Raji (cell line): ENCODE data around the gene SPATA13.

ENCODE experiments used
- POLR2A ChIP-seq: IDR thresholded peaks from 2 replicates; pipeline ENCODE4 v1.6.1; 2011; ENCODE audit warnings: low read depth, low read length, control low read depth; ENCODE audit not compliant: insufficient read depth

SPATA13 gene

DNA sequence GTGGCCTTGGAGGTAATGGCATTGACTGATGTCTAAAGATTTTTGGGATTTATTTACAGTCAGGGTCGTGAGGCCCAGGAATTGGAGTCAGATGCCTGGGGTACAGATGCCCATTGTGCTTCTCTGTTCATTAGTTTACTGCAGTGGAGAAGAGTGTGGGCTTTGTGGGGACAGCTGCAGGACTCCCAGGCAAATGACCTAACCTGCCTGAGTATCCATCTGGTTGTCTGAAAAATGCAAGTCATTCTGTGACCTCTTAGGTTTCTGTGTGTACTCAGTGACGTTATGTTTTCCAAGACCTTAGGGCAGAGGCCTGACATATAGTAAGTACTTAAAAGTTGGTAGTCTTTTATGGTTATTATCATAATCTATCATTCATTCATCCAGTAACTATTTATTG is 60.5 kb downstream of the SPATA13 start:
- no peak for TF ChIP-seq POLR2A

- no peak for TF ChIP-seq POLR2A
Measured at GRCh38 chr13:24222756-24223155, 62.2 kb downstream of the SPATA13 start.

DNA sequence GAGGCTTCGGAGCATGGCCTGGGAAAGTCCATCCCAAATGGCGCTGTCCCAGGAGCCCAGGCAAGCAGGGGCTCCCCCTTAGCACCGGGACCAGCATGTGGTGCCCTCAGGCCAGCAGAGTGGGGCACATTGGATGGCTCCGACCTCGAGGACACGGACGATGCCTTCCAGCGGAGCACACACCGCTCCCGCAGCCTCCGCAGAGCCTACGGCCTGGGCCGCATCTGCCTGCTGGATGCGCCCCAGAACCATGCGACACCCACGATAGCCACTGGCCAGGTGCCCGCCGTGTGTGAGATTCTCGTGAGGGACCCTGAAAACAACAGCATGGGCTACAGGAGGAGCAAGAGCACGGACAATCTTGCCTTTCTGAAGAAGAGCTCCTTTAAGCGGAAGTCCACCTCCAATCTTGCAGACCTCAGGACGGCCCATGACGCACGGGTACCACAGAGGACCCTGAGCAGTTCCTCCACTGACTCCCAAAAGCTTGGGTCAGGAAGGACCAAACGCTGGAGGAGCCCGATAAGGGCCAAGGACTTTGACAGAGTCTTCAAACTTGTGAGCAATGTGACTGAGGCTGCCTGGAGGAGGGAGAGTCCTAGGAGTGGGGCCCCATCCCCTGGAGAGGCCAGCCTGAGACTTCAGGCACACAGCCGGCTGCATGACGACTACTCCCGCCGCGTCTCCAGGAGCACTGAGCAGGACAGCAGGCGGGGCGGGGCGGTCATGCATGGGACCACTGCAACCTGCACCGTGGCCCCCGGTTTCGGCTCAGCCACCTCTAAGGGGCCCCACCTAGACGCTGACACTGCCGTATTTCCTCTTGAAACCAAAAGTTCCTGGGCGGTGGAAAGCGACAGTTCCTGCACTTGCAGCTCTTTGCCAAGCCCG is 63.1 kb downstream of the SPATA13 start:
- TF ChIP-seq POLR2A = no peak

DNA sequence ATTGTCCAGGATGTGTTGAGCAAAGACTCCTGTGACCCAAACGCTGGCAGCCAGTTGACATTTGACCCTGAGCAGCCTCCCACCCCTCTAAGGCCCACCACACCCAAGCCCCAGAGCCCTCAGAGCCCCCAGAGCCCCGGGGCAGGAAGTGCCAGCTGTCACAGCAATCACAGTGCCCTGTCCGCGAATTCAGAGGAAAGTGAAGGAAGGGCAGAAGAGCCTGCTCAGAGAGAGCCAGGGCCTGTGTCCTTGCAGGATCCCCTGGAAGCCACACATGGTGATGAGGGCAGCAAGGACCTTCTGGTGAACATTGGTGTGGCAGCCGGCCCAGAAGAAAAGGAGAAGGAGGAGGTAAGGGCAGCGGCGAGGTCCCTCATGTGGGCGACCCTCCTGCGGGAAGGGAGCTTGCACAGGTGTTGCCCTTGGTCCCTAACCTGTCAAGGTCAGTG is 63.7 kb downstream of the SPATA13 start:
- no peak for TF ChIP-seq POLR2A

- no peak for TF ChIP-seq POLR2A
Measured at GRCh38 chr13:24225062-24225461, 64.5 kb downstream of the SPATA13 start.

DNA sequence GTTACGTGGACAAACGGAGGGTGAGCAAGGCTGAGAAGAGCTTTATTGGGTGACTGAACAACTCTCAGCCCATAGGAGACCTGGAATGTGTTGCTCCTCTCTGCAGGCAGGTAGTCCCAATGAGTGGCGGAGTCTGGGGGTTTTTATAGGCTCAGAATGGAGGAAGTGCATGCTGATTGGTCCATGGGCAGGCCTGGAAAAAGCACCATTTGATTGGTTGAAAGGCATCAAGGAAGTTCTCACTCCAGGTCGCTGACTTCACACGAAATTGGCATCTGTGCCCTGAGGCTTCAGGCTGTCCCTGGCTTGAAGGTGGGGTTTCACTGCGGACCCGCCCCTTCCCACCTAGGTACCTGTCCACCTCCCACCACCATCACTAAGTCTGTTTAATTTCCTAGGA is 65.4 kb downstream of the SPATA13 start:
- no peak for TF ChIP-seq POLR2A

GRCh38 chr13:24226762-24227161 is 66.2 kb downstream of the SPATA13 start:
- TF ChIP-seq POLR2A = no peak

GRCh38 chr13:24228852-24229458 is 68.4 kb downstream of the SPATA13 start:
- no peak for TF ChIP-seq POLR2A

DNA sequence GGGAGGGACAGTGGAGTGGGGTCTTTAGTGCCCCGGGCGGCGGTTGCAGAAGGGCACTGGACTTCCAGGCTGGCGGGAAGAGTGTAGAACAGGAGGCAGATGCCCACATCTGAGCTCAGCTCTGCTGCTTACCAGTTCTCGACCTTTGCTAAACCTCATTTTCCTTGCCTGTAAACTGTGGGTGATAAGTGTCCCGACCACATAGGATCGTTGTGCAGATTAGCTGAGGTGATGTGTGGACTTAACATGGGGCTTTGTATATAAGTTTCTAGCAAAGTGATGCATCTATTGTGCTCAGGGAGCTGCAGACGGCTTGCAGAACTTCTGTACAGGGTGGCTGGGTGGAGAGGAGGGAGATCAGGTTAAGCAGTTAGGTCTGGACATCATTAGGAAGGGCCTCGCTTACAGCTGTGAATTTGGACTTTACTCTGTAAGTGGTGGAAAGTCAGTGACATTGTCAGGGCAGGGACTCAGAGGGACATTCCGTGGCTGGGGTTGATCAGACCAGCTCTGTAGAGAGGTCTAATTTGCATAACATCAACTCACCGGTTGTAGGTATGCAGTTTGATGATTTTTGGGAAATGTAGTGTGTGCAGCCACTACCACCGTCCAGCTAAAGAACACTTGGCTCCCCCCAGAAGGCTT is 70.0 kb downstream of the SPATA13 start:
- TF ChIP-seq POLR2A = no peak

DNA sequence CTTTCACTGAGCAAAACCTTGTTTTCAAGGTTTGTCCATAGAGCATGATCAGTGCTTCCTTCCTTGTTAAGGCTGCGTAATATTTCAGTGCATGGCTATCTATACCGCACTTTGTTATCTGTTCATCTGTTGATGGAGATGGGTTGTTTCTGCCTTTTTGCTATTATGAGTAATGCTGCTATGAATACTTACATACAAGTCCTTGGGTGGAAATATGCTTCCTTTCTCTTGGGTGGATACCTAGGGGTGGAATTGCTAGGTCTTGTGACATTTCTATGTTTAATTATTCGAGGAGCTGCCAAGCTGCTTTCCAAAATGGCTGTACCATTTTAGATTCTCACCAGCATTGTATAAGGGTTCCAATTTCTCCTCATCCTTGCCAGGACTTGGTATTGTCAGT is 70.9 kb downstream of the SPATA13 start:
- TF ChIP-seq POLR2A = no peak

- TF ChIP-seq POLR2A = no peak
Measured at GRCh38 chr13:24232037-24232436, 71.5 kb downstream of the SPATA13 start.

DNA sequence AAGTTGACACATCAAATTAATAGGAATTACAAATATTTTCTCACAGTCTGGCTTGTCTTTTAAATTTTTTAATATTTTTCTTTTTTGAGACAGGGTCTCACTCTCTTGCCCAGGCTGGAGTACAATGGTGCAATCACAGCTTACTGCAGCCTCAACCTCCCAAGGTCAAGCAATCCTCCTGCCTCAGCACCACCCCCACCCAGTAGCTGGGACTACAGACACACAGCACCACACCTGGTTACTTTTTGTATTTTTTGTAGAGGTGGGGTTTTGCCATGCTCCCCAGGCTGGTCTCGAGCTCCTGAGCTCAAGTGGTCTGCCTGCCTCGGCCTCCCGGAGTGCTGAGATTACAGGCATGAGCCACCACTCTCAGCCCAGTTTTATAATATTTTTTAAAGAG is 72.0 kb downstream of the SPATA13 start:
- TF ChIP-seq POLR2A = no peak

DNA sequence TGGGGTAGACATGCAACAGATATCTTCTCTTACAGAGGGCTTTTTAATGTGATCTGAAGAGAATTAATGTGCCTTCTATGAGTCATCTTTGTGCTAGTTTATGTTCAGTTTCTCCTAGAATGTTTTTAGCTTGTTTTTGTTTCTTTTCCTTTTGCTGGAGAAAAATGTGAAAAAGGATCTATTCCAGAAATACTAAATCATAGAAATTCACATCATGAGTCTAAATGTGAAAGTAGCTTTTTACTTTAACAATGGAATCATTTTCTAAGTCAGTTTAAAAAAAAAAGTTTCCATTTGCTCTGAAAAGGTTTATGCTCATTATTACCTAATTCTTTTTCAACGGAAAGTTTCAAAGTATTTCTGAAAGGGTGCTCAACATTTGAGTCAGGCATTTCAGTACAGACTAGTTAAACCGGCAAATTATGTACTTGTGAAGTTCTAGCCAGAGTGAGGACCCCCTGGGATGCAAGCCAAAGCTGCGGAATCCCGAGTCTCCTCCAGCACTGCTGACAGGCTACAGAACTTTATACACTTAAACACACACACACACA is 72.9 kb downstream of the SPATA13 start:
- no peak for TF ChIP-seq POLR2A

- no peak for TF ChIP-seq POLR2A
Measured at GRCh38 chr13:24234200-24234915, 73.8 kb downstream of the SPATA13 start.

- TF ChIP-seq POLR2A = no peak
Measured at GRCh38 chr13:24237356-24237755, 76.8 kb downstream of the SPATA13 start.
